ENCODE measurements around the gene LIMK1.

Gene LIMK1

DNA sequence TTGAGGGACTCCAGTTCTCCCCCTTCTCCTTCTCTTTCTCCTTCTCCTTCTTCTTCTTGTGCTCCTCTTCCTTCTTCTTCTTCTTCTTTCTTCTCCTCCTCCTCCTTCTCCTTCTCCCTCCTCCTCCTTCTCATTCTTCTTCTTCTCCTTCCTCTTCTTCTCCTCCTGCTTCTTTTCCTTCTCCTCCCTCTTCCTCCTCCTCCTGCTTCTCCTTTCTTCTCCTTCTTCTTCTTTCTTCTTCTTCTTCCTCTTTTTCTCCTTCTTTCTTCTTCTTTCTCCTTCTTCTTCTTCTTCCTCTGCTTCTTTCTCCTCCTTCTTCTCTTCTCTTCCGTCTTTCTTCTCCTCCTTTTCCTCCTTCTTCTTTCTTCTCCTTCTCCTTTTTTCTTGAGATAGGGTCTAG, 25.6 kb upstream of the LIMK1 start:
- H3K27ac ChIP-seq (ENCODE audit: low read depth, low read length, poor library complexity, severe bottlenecking): no peak overlapping the region
- no peaks in the 10 kb centered on the region for H3K9me2 ChIP-seq (ENCODE audit: low read depth, low read length)

GRCh38 chr7:74058486-74058885, 25.1 kb upstream of the LIMK1 start:
- Histone ChIP-seq H3K9me2 (ENCODE audit: low read depth, low read length) (no peaks in the 10 kb centered on the region), H3F3A (ENCODE audit: insufficient read depth, low read length) (no peaks in the 10 kb centered on the region), H4K20me1 (ENCODE audit: insufficient read depth, low read length) (no peaks in the 10 kb centered on the region), H2AFZ (ENCODE audit: low read length) (no peak overlapping the region), H3K36me3 (ENCODE audit: insufficient read depth, low read length) (no peaks in the 10 kb centered on the region), H3K9me3 (ENCODE audit: low read length) (no peaks in the 10 kb centered on the region), H3K4me1 (ENCODE audit: insufficient read depth, low read length, severe bottlenecking) (peaks cover 9% of the 10 kb centered on the region), H3K4me2 (ENCODE audit: low read length) (no peak overlapping the region), H3K4me3 (ENCODE audit: low read depth, low read length, poor library complexity, severe bottlenecking) (no peak overlapping the region), H3K27me3 (ENCODE audit: insufficient read depth, low read length) (peaks cover 6% of the 10 kb centered on the region; the same call in 1 of the 2 replicates), H3K79me2 (ENCODE audit: insufficient read depth, low read length) (no peaks in the 10 kb centered on the region), H3K9ac (ENCODE audit: low read length) (no peak overlapping the region), H3K27ac (ENCODE audit: low read depth, low read length, poor library complexity, severe bottlenecking) (no peak overlapping the region)
- no peak for TF ChIP-seq CTCF (IDR thresholded peaks at IDR 0.05; ENCODE audit: low read length)
- no peak for TF ChIP-seq EZH2 (IDR thresholded peaks at IDR 0.05; ENCODE audit: borderline replicate concordance, low read length)

More for the DNA sequence above, 25.6 kb upstream of the LIMK1 start:
- no peaks in the 10 kb centered on the region for H3F3A ChIP-seq (ENCODE audit: insufficient read depth, low read length)
- no peak overlapping the region for H2AFZ ChIP-seq (ENCODE audit: low read length)
- no peaks in the 10 kb centered on the region for H4K20me1 ChIP-seq (ENCODE audit: insufficient read depth, low read length)
- no peak for TF ChIP-seq EZH2 (IDR thresholded peaks at IDR 0.05; ENCODE audit: borderline replicate concordance, low read length)
- TF ChIP-seq CTCF (IDR thresholded peaks at IDR 0.05; ENCODE audit: low read length): no peak
- no peak overlapping the region for H3K9ac ChIP-seq (ENCODE audit: low read length)
- no peak overlapping the region for H3K4me3 ChIP-seq (ENCODE audit: low read depth, low read length, poor library complexity, severe bottlenecking)
- H3K36me3 ChIP-seq (ENCODE audit: insufficient read depth, low read length): no peaks in the 10 kb centered on the region
- peaks cover 9% of the 10 kb centered on the region for H3K4me1 ChIP-seq (ENCODE audit: insufficient read depth, low read length, severe bottlenecking)
- no peaks in the 10 kb centered on the region for H3K9me3 ChIP-seq (ENCODE audit: low read length)
- no peaks in the 10 kb centered on the region for H3K79me2 ChIP-seq (ENCODE audit: insufficient read depth, low read length)
- peaks cover 6% of the 10 kb centered on the region; the same call in 1 of the 2 replicates for H3K27me3 ChIP-seq (ENCODE audit: insufficient read depth, low read length)
- no peak overlapping the region for H3K4me2 ChIP-seq (ENCODE audit: low read length)

DNA sequence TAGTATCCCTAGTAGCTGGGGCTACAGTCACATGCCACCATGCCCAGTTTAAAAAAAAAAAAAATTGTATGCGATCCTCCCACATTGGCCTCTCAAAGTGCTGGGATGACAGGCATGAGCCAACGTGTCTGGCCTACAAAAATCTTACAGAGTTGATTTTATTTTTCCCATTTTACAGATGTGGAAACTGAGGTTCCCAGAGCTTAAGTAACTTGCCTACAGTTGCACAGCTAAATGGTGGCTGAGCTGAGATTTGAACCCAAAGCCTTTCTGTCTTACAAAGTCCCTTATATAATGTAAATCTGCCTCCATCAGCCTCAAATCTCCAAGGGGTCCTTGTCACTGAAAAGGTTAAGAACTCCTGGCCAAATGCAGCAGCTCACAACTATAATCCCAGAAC, 24.6 kb upstream of the LIMK1 start:
- Histone ChIP-seq H3K4me1 (ENCODE audit: insufficient read depth, low read length, severe bottlenecking) (peaks cover 9% of the 10 kb centered on the region), H3K9ac (ENCODE audit: low read length) (no peak overlapping the region), H3K4me2 (ENCODE audit: low read length) (no peak overlapping the region), H3K9me3 (ENCODE audit: low read length) (no peaks in the 10 kb centered on the region), H3F3A (ENCODE audit: insufficient read depth, low read length) (no peaks in the 10 kb centered on the region), H3K4me3 (ENCODE audit: low read depth, low read length, poor library complexity, severe bottlenecking) (no peak overlapping the region), H3K27me3 (ENCODE audit: insufficient read depth, low read length) (peaks cover 10% of the 10 kb centered on the region; the same call in 1 of the 2 replicates), H3K36me3 (ENCODE audit: insufficient read depth, low read length) (no peaks in the 10 kb centered on the region), H3K9me2 (ENCODE audit: low read depth, low read length) (no peaks in the 10 kb centered on the region), H3K79me2 (ENCODE audit: insufficient read depth, low read length) (no peaks in the 10 kb centered on the region), H3K27ac (ENCODE audit: low read depth, low read length, poor library complexity, severe bottlenecking) (no peak overlapping the region), H2AFZ (ENCODE audit: low read length) (no peak overlapping the region), H4K20me1 (ENCODE audit: insufficient read depth, low read length) (no peaks in the 10 kb centered on the region)
- TF ChIP-seq EZH2 (IDR thresholded peaks at IDR 0.05; ENCODE audit: borderline replicate concordance, low read length) (no peak), CTCF (IDR thresholded peaks at IDR 0.05; ENCODE audit: low read length) (no peak)
